HG02642 (cell line): ENCODE data around the gene NADSYN1.

Source experiments
- ATAC-seq: cut with Tn5 transposase; IDR thresholded peaks from one replicate; pipeline ENCODE4 v1.9.1; 2021; ENCODE audit warnings: mild to moderate bottlenecking; ENCODE audit not compliant: unreplicated experiment, poor library complexity

NADSYN1 gene

DNA sequence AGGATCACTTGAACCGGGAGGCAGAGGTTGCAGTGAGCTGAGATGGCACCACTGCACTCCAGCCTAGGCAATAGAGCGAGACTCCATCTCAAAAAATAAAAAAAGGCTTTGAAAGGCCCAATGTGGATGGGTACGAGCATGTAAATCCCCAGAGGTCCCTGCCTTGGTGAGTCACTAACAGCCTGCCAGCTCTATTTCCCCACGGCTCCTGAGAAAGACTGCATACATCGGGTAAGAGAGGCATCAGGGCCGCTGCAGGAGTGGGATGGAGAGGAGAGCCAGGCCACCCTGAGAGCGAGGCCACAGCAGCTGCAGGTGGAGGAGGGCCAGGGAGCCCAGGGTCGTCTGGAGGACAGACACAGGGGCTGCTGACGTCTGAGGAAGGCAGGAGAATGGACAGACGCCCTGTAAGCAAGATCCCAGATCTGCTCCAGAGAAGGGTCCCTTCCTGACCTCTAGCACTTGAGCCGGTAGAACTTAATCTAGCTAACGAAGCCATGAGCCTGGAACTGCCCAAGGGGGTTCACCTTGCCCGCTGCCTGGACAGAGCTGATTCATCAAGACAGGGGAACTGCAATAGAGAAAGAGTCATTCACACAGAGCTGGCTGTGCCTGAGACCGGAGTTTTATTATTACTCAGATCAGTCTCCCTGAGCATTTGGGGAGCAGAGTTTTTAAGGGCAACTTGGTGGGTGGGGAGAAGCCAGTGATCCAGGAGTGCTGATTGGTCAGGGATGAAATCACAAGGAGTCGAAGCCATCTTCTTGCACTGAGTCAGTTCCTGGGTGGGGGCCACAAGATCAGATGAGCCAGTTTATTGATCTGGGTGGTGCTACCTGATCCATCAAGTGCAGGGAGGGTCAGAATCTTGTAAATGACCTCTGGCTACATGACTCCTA lies 90.1 kb downstream of the NADSYN1 start:
- no peak for ATAC-seq

- ATAC-seq: no peak
Measured at GRCh38 chr11:71543866-71544265, 90.9 kb downstream of the NADSYN1 start.

DNA sequence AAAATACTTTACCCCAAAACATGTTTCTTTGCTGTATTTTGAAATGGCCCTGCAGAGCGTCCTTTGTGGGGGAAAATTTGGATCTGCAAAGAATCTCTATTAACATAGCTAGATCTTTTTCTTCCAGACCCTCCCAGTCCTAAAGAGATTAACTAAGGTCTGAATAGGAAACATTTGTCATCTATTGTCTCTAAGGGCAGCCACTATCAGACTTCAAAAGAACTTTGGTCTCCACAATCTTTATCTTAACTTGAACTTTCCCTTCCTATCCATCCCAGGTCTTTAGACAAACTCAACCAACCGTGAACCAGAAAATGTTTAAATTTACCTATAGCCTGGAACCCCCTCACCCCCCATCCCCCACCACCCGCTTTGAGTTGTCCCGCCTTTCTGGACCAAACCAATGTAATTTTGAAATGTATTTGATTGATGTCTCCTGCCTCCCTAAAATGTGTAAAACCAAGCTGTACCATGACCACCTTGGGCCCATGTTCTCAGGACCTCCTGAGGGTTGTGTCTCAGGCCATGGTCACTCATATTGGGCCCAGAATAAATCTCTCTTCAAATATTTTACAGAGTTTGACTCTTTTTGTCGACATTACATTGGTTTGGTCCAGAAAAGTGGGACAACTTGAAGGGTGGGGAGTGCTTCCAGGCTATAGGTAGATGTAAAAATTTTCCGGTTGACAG lies 91.7 kb downstream of the NADSYN1 start:
- no peak for ATAC-seq

- ATAC-seq: no peak
Measured at GRCh38 chr11:71545405-71545966, 92.5 kb downstream of the NADSYN1 start.

GRCh38 chr11:71548120-71548519 lies 95.1 kb downstream of the NADSYN1 start, which contains the start of gene KRTAP5-9:
Gene KRTAP5-9 (plus strand): TSS chr11:71548420. CDS start chr11:71548658, 238 bp downstream.
- ATAC-seq: no peak

DNA sequence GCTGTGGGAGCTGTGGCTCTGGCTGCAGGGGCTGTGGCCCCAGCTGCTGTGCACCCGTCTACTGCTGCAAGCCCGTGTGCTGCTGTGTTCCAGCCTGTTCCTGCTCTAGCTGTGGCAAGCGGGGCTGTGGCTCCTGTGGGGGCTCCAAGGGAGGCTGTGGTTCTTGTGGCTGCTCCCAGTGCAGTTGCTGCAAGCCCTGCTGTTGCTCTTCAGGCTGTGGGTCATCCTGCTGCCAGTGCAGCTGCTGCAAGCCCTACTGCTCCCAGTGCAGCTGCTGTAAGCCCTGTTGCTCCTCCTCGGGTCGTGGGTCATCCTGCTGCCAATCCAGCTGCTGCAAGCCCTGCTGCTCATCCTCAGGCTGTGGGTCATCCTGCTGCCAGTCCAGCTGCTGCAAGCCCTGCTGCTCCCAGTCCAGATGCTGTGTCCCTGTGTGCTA lies 95.7 kb downstream of the NADSYN1 start:
- ATAC-seq: no peak
